H4 (cell line): ENCODE results near the gene MEIS2. TPM values are rescaled to one million over a fixed set of nuclear protein-coding genes. Genes with fewer than 3 reads are reported as not detected.
A peak's percentile ranks its signal among the peaks of the same experiment; 100 is the strongest.

ENCODE experiments used
- DNase-seq: peaks from one replicate; pipeline ENCODE4 v3.0.0-alpha.2; 2015; ENCODE audit warnings: low spot score
- total RNA-seq: library from RNA; depleted of rRNA; stranded (reverse); fragments of >200 nt; shearing (Covaris generic); gene quantifications from 2 replicates; pipeline ENCODE4 v1.2.3, GENCODE V29; 2014

Gene MEIS2
- total RNA-seq, 1 experiment from 2014 or later: 13.0 TPM

GRCh38 chr15:37041042-37041441 lies 59.3 kb downstream of the MEIS2 start:
- DNase-seq: no peak

DNA sequence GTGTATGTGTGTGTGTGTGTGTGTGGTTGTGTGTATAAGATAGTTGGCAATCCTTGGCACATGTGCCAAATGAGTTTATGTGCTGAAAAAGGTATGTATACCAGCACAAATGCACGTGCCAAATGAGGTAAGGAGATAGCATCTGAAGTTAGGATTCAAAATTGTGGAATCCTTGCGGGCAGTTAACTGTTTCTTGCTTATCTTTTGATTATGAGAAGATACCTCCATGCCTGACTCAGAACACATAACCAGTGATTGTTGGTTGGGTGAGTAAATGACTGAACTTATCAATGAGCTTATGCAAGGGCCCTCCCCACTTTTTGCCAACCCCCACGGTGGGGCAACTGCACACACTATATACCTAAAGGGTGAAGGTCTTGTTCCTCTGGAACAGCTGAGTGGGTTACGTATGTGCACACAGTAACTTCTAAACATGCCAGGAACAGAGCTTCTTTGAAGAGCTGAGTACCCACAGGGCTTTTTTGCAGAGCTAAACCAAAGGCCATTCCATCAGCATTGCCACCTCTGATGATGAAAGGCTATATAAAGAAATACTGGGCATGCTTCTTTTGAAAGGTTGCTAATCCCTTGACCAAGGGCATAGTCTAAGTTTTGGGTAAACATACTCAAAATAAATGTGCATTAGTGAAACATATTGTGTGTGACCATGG lies 60.1 kb downstream of the MEIS2 start:
- no peak for DNase-seq

DNA sequence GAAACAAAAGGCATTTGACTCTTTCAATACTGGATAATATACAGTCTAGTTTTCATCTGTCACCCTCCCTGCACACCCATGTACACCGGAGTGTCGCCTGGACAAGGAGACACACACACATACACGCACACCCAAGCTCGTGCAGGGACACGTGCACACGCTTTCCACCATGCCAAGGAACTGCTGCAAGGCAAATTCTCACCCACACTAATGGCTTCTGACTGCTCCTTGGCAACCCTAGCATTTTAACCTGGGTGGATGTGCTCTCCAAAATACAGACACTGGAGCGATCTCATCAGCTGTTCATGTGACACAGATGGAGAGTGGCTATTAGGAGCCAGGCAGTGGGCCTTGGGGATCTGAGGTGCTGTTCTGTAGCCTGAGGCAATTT lies 61.6 kb downstream of the MEIS2 start:
- DNase-seq: no peak

GRCh38 chr15:37037850-37038715 lies 62.3 kb downstream of the MEIS2 start:
- DNase-seq: no peak

GRCh38 chr15:37037071-37037655 lies 63.2 kb downstream of the MEIS2 start:
- DNase-seq: no peak

- no peak for DNase-seq
Observed at GRCh38 chr15:37034835-37035748, 65.3 kb downstream of the MEIS2 start.

- no peak for DNase-seq
Observed at GRCh38 chr15:37034392-37034791, 66.0 kb downstream of the MEIS2 start.

DNA sequence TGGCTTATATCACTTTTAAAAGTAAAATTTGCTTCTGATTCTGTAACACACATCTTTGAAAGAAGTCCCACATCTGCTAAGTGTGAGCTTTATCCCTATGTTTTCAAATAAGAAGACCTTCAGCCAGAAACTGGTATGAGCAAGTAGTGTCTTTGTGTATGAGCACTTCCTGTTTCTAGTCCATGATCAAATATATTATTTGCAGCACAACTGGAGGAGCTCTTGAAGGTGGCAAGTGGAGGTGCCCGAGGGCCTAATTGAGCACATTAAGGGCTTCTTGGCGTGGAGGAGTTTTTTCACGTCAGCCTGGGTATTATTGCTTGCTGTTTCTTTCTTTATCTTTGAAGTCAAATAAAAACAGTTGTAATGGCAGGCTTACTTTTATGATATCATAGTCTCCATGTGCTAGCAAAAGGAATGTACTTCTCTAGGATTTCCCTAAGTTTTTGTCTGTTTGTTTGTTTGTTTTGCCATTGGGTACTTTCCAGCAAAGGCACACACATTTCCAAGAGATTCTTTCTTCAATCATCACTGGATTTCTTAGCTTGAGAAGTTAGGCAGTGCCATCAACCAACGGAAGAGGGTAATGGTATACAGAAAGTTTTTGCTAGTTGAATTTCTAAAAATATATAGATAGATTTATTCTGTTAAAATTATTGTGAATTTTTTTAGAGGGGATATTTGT lies 68.1 kb downstream of the MEIS2 start:
- no peak for DNase-seq

GRCh38 chr15:37031198-37031597 lies 69.2 kb downstream of the MEIS2 start:
- DNase-seq: peak; percentile 30

- DNase-seq: no peak
Observed at GRCh38 chr15:37028625-37029296, 71.6 kb downstream of the MEIS2 start.

- no peak for DNase-seq
Observed at GRCh38 chr15:37020852-37021251, 79.5 kb downstream of the MEIS2 start.

GRCh38 chr15:37019479-37020433 lies 80.6 kb downstream of the MEIS2 start:
- DNase-seq: peak; percentile 94

GRCh38 chr15:37017031-37017625 lies 83.2 kb downstream of the MEIS2 start:
- no peak for DNase-seq

GRCh38 chr15:37016231-37016630 lies 84.1 kb downstream of the MEIS2 start:
- no peak for DNase-seq

DNA sequence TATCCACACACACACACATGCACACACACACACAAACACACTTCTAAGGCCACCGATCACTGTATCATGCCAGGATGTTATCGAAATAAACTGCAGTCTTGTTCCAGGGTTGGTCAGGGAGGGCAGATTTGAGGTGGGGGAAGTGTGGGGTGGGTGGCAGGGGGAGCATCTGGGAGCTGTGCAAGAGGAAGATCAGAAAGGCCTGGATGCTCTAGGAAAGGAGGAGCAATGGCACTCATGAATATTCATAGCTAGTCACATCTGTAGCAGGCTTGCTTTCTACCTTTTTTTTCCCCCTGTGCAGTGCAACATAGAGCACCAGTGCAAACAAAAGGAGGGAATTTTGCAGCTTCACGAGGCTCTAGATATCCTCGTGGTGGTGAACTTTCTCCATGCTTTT lies 84.9 kb downstream of the MEIS2 start:
- DNase-seq: peak; percentile 26

- DNase-seq: peak; percentile 71
Observed at GRCh38 chr15:37015035-37015434, 85.3 kb downstream of the MEIS2 start.

GRCh38 chr15:37014566-37014965 lies 85.8 kb downstream of the MEIS2 start:
- no peak for DNase-seq

DNA sequence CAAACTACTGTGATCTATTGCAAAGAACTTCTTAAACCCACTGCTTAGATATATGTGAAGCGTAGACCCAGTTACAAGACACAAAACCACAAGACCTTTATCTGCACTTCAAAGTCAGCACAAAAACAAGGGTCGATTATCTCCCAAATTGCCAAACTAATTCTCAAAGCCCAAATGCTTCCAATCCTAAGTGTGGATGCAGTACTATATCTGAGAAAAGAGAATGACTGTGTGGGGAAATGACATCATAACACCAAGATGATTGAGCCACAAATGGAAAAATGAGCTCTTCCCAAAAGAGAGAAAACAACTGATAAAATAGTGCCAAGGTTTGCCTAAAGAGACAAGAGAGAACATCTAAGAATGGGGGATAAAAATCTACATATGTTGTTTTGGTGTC lies 86.2 kb downstream of the MEIS2 start:
- no peak for DNase-seq

GRCh38 chr15:37010595-37010994 lies 89.8 kb downstream of the MEIS2 start:
- no peak for DNase-seq
